ENCODE results near the gene HBZ. TPM values are rescaled to one million over a fixed set of nuclear protein-coding genes. Genes with fewer than 3 reads are reported as not detected.
A peak's percentile ranks its signal among the peaks of the same experiment; 100 is the strongest.

The HBZ gene
- total and polyA plus RNA-seq, 9 of the 15 experiments (the other 6 are each of a cell fraction or from before 2014, with no cell fraction given) = 58.0 to 610 (median 113) TPM

DNA sequence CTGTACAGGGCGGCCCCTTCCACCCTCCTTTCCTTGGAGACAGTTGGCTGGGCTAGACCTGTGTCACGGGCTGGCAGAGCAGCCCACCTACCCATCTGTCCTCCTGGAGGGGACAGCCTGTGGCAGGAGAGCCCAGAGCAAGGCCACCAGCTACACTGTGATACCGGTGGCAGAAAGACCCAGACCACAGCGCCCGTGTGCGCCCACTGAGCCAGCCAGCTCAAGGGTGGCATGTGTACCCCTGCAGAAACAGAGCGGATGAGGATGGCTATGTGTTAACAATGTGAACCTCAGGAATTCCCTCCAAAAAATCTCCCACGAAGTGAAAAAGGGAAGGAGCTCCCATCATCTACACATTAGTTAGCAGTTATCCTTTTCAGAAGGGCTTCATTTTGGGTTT lies 34.9 kb downstream of the HBZ start:
- BruUV-seq (replicated peaks) = no TSS peak
- no peak for DNase-seq (ENCODE audit: extremely low read depth in 1 of 4, low spot score in 3 of 4)
- H2AFZ ChIP-seq (ENCODE audit: low read depth, low read length) = no peak overlapping the region
- ChIA-PET POLR2A (no interaction called here), CTCF (ENCODE audit: low intra/inter-chr PET ratio) (no interaction called here)
- peaks cover 62% of the 10 kb centered on the region for H3K36me3 ChIP-seq (ENCODE audit: control insufficient read depth, insufficient read depth, low read length)
- no peaks in the 10 kb centered on the region for H3K27me3 ChIP-seq (ENCODE audit: control insufficient read depth in 2 of 2, insufficient read depth in 2 of 2, low read length in 2 of 2)
- in situ Hi-C loops (cut with MboI) = no loop called here
- intact Hi-C loops (cut with micrococcal nuclease) = no loop called here
- H4K20me1 ChIP-seq (replicated peaks; ENCODE audit: control insufficient read depth, insufficient read depth, low read length) = 0 out of 2 replicates have a peak, but pooled peaks cover 3% of the 10 kb centered on the region
- H3K79me2 ChIP-seq (ENCODE audit: control insufficient read depth, insufficient read depth, low read length) = no peaks in the 10 kb centered on the region
- TF ChIP-seq MTF1 (CRISPR knock-in tag; IDR thresholded peaks at IDR 0.05; ENCODE audit: borderline replicate concordance) (no peak), SNIP1 (IDR thresholded peaks at IDR 0.05; ENCODE audit: low read depth) (no peak), POLR2A (conservative IDR thresholded peaks at IDR 0.05) (peak; percentile 53), POLR2G (IDR thresholded peaks at IDR 0.05; ENCODE audit: low read depth, low read length) (peak; percentile 56; the same call in 1 of the 2 replicates), POLR2AphosphoS5 (IDR thresholded peaks at IDR 0.05; ENCODE audit: control insufficient read depth, insufficient read depth, low read depth, low read length) (0 out of 2 replicates have a peak, but pooled peaks have one; percentile 20)
- no peak overlapping the region for H3K4me2 ChIP-seq (ENCODE audit: insufficient read depth, low read length)
- H3K4me3 ChIP-seq = no peak overlapping the region
- peak; percentile 37 for FAIRE-seq
- no peaks in the 10 kb centered on the region for H3K9me1 ChIP-seq (ENCODE audit: control insufficient read depth, insufficient read depth, low read length)
- no peak overlapping the region for H3K9ac ChIP-seq (ENCODE audit: insufficient read depth in 1 of 2, low read depth in 2 of 2, low read length in 2 of 2)
- peaks cover 2% of the 10 kb centered on the region; the same call in 1 of the 2 replicates for H3K9me3 ChIP-seq (replicated peaks; ENCODE audit: control insufficient read depth, insufficient read depth, low read depth, low read length)
- peaks cover 0 to 24% of the 10 kb centered on the region in 2 experiments; a peak in 2 of 5 replicates for H3K4me1 ChIP-seq (replicated peaks in 1 of 2; ENCODE audit: control insufficient read depth in 2 of 2, insufficient read depth in 2 of 2, low read length in 2 of 2)
- 93% methylated on average over 8 of the region's 8 CpGs for WGBS (ENCODE audit: insufficient coverage, low coverage, missing lambda C conversion rate)
- ATAC-seq = no peak
- H3K27ac ChIP-seq (ENCODE audit: extremely low read depth, low read depth, low read length) = no peak overlapping the region

GRCh38 chr16:188674-189073 lies 36.2 kb downstream of the HBZ start:
- no peak overlapping the region for H2AFZ ChIP-seq (ENCODE audit: low read depth, low read length)
- ChIA-PET POLR2A (no interaction called here), CTCF (ENCODE audit: low intra/inter-chr PET ratio) (no interaction called here)
- H3K4me1 ChIP-seq (replicated peaks in 1 of 2; ENCODE audit: control insufficient read depth in 2 of 2, insufficient read depth in 2 of 2, low read length in 2 of 2) = peaks cover 0 to 19% of the 10 kb centered on the region in 2 experiments; a peak in 2 of 5 replicates
- H3K27ac ChIP-seq (ENCODE audit: extremely low read depth, low read depth, low read length) = no peak overlapping the region
- no peaks in the 10 kb centered on the region for H3K27me3 ChIP-seq (ENCODE audit: control insufficient read depth in 2 of 2, insufficient read depth in 2 of 2, low read length in 2 of 2)
- in situ Hi-C loops (cut with MboI) = no loop called here
- H4K20me1 ChIP-seq (replicated peaks; ENCODE audit: control insufficient read depth, insufficient read depth, low read length) = 0 out of 2 replicates have a peak, but pooled peaks cover 3% of the 10 kb centered on the region
- intact Hi-C loops (cut with micrococcal nuclease) = no loop called here
- FAIRE-seq = peak; percentile 51
- H3K4me3 ChIP-seq = no peak overlapping the region
- H3K79me2 ChIP-seq (ENCODE audit: control insufficient read depth, insufficient read depth, low read length) = no peaks in the 10 kb centered on the region
- H3K9ac ChIP-seq (ENCODE audit: insufficient read depth in 1 of 2, low read depth in 2 of 2, low read length in 2 of 2) = no peak overlapping the region
- no TSS peak for BruUV-seq (replicated peaks)
- peak in 1 of 4 experiments; percentile 21 for DNase-seq (ENCODE audit: extremely low read depth in 1 of 4, low spot score in 3 of 4)
- no peak for ATAC-seq
- WGBS (ENCODE audit: insufficient coverage, low coverage, missing lambda C conversion rate) = 87% methylated on average over 8 of the region's 8 CpGs
- no peak overlapping the region for H3K4me2 ChIP-seq (ENCODE audit: insufficient read depth, low read length)
- peaks cover 2% of the 10 kb centered on the region; the same call in 1 of the 2 replicates for H3K9me3 ChIP-seq (replicated peaks; ENCODE audit: control insufficient read depth, insufficient read depth, low read depth, low read length)
- no peaks in the 10 kb centered on the region for H3K9me1 ChIP-seq (ENCODE audit: control insufficient read depth, insufficient read depth, low read length)
- H3K36me3 ChIP-seq (ENCODE audit: control insufficient read depth, insufficient read depth, low read length) = peaks cover 73% of the 10 kb centered on the region
- no peak for TF ChIP-seq ETS2 (tag; IDR thresholded peaks at IDR 0.05; ENCODE audit: borderline replicate concordance, poor library complexity, severe bottlenecking)
- peak in 2 of 3 experiments; percentile 20 to 27; a peak in 1 of 6 replicates for TF ChIP-seq CTCF (IDR thresholded peaks at IDR 0.05 in 2 of 3, conservative IDR thresholded peaks at IDR 0.05 in 1 of 3; ENCODE audit: insufficient read depth in 2 of 3, low read depth in 1 of 3, low read length in 3 of 3)
- TF ChIP-seq ZNF212 (CRISPR knock-in tag; IDR thresholded peaks at IDR 0.05) = no peak
- peak; percentile 28; the same call in 1 of the 2 replicates for TF ChIP-seq GABPB1 (CRISPR knock-in tag; IDR thresholded peaks at IDR 0.05)
- TF ChIP-seq SUPT5H (IDR thresholded peaks at IDR 0.05) = 0 out of 2 replicates have a peak, but pooled peaks have one; percentile 17
